G401 (cell line): Measurements from ENCODE around the gene TNNI2. TPM values are rescaled to one million over a fixed set of nuclear protein-coding genes. Genes with fewer than 3 reads are reported as not detected.

Source experiments
- DNase-seq: peaks from one replicate; pipeline ENCODE4 v3.0.0-alpha.2; 2015; ENCODE audit warnings: low spot score
- in situ Hi-C: cut with HindIII; loops from 2 replicates; pipeline ENCODE4 v1.10.0; 2016; ENCODE audit warnings: low sequenced_read_pairs, mixed read lengths
- total RNA-seq: library from RNA; depleted of rRNA; stranded (reverse); fragments of >200 nt; shearing (Covaris generic); gene quantifications from 2 replicates; pipeline ENCODE4 v1.2.3, GENCODE V29; 2014

Gene TNNI2
- total RNA-seq, 1 experiment from 2014 or later: not detected

DNA sequence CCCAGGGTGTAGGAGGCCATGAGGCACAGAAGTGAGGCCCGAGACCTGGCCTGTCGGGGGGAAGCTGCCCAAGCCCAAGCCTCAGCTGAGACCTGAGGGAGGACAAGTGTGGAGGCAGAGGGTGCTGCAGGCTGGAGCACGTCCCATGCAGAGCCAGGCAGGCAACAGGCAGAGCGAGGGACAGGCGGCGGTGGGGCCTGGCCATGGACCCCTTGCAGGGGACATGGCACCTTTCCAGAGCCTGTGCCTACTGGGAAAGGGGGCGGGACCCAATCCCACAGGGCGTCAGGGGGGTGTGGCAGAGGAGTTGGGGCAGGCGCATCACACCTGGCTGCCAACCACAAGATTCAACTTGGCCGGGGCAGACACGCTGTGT, 4.3 kb downstream of the TNNI2 start:
- DNase-seq: no peak
- in situ Hi-C loops: no loop called here

DNA sequence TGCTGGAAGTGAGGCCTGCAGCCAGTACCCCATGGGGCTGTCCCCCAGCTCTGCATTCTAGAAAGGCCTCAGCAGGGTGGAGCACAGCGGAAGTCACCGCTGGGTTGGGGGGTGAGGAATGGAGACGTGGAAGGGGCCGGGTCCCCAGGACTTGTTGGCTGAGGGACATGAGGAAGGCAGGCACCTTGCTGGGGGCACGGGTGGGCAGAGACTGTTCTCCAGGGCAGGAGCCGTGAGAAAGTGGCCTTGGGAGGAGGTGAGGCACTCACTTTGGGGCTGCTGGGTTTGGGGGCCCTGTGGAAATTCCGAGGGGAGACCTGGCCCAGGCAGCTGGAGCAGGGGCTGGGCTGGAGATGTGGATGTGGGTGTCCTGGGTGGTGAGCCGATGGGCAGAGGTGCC, 5.0 kb downstream of the TNNI2 start:
- in situ Hi-C loops: no loop called here
- no peak for DNase-seq

DNA sequence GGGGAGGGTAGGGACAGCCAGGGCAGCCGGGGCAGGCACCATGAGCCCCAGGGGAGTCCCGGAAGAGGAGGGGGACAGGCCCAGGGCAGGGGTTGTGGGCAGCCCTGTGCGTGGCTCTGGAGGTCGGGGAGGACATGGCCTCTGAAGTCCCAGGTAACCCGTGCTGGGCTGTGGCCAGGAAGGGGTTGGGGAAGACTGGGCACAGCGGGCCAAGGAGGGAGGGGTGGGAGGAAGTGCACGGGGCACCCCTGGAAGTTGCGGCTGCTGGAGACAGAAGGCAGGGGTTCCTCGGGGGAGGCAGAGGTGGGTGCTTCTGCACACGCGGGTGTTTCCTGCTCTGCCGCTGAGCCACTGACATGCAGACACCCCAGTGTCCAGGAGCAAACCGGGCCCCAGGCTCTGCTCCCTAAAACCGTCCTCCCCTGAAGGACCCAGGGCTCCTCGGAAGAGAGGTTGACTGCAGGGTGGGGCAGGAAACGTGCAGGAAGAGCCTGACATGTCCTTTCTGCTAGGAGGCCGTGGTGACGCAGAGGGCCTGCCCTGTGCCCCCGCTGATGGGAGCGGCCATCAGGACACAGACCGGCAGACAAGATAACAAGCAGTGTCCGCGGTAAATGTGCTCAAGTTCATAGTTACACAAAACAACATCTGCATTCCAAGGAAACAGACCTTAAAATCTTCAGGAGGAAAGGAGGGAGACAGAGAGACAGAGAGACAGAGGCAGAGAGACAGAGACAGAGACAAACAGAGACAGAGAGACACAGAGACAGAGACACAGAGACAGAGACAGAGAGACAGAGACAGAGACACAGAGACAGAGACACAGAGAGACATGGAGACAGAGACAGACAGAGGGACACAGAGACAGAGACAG, 5.7 kb downstream of the TNNI2 start:
- in situ Hi-C loops: no loop called here
- no peak for DNase-seq

DNA sequence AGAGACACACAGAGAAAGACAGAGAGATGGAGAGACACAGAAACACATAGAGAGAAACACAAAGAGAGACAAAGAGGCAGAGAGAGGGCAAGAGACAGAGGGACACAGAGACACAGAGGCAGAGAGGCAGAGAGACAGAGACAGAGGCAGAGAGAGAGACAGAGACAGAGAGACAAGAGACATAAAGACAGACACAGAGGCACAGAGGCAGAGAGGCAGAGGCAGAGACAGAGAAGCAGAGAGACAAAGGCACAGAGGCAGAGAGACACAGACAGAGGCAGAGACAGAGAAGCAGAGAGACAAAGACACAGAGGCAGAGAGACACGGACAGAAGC, 6.3 kb downstream of the TNNI2 start:
- in situ Hi-C loops: no loop called here
- DNase-seq: no peak

DNA sequence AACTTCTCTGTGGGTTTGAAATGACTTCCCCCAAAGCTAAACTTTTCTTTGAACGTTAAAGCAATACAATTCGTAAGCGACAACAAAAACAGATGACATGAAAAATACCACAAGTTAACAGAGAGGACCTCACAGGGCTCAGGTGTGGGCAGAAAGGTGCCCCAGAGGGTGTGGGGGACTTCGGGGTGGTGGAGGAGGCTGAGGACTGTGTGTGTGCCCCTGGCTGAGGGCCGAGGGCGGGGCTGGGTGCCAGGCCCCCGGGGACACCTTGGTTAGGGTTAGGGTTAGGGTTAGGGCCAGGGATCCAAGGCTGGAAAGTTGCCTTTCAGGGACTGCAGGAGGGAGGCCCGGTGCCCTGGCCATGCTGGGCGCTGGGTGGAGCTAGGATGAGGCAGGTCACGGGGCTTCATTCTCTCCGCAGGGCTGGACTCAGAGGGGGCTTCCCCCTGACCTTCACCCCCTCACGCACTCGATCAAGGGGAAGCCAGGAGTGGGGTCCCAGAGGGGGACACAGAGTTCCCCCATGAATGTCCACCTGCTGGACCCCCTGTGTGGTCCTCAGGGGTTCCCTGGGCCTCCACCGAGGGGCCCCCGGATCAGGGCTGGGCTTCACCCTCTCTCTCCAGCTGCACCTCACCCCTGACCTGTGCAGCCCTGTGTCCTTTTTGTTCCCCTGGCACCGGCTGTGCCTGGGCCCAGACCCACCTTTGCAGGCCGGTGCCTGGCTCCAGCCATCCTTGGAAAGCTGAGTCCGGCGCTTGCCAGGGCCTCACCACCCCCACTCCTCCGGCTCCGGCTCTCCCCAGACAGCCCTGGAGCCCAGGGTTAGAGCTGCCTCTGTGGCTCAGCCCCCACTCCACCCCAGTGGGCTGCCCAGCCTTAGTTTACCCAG, 7.0 kb downstream of the TNNI2 start:
- in situ Hi-C loops: no loop called here
- DNase-seq: no peak

DNA sequence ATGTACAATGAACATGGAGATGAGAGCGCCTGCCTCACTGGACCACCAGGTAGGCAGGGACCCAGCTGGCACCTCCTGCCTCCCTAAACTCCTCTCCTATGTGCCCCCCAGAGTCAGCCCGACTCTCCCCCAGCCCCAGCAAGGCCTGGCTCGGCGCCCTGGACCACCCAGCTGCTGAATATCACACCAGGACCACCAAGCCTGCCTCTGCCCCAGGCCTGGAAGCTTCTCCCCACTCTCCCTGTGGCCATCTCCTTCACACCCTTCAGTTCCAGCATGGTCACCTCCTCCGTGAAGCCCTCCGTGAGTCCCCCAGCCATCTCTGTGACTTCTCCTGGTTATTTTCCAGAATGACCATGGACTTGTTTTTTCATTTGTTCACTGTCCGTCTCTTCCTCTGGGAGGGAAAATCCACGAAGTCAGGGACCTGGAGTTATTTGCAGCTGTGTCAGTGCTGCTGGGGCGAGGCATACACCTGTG, 7.7 kb downstream of the TNNI2 start:
- in situ Hi-C loops: no loop called here
- DNase-seq: no peak

DNA sequence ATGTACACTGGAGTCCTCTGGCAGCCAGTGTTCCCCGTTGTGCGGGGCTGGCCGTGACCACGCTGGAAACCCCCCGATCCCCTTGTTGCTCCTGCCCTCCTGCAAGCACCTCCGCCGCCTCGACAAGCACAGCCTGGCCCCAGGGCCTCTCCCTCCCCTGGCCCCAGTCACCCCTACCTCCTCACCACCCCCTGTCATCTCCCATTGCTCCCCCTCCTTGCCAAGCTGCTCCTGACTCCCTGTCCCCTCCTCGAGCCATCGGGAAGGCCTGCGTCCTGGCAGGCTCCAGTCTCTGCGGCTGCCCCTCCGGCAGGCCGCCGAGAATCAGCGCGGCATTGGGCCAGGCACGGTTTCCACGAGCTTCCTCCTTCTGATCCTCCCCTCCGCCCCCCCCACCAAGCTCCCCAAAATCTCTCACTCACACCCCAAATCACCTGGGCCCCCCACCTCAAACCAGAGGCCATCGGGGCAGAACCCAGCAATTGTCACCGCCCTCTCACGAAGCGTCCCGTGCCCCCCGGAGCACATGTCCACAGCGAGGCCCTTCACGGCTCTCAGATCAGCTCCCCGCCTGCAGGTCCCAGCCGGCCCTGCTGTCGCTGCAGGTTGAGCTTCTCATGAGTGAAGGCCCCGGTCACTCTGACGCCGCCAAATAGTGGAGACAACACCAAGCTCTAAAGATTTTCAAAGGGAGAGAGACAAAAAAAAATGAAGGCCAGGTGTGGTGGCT, 8.4 kb downstream of the TNNI2 start:
- no peak for DNase-seq
- in situ Hi-C loops: no loop called here

DNA sequence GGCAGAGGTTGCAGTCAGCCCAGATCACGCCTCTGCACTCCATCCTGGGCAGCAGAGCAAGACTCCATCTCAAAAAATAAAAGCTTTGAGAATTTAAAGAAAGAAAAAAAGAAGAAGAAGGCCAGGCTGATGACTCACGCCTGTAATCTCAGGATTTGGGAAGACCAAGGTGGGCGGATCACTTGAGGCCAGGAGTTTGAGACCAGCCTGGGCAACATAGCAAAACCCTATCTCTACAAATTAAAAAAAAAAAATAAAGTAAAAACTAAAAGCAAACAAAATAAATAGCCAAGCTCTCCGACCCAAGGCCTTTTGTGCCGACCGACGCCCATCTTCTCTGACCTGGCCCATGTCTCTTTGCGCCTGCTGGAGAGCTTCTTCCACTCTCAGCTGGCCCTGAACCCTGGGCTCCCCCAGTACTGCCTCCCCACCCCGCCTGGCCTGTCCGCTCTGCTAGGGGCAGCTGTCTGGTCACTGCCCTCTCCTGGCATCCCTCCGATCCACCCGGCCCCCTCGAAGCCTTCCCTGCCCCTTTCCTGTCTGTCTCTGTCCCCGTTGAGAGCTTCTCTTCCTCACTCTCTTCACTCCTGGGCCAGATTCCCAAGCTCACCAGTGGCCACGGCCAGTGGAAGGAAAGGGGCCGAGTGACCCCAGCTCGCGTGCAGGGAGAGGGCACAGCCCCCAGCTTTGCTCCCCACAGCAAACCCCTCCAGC, 9.3 kb downstream of the TNNI2 start:
- no peak for DNase-seq
- in situ Hi-C loops: no loop called here

DNA sequence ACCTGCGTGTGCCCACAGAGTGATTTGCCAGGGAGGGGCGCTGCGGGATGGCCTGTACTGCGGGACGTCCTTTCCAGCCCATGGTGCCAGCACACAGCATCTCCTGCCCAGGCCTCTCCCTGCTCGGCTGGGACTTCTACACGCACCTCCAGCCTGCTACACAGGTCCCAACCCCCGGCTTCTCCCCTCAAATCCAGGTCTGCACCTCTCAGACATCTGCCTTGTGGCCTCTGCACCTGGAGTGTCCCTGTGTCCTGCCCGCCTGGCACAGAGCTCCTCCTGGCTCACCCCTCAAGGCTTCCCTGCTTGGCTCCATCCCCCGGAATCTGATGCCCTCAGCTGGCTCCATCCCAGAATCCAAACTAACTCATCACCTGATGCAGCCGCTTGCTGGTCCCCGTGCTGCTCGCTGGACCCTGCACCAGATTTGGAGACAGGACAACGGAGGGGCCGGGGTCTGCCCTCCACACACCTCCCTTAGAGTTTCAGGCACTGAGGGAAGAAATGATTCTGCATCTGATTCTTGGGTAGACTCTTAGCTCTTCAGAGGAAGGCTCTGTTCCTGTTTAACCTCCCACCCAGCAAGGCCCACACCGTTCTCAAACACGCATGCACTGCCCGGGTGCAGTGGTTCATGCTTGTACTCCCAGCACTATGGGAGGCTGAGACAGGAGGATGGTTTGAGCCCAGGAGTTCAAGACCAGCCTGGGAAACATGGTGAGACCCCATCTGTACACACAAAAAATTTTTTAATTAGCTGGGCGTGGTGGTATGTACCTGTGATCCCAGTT, 10.1 kb downstream of the TNNI2 start:
- no peak for DNase-seq
- in situ Hi-C loops: no loop called here

DNA sequence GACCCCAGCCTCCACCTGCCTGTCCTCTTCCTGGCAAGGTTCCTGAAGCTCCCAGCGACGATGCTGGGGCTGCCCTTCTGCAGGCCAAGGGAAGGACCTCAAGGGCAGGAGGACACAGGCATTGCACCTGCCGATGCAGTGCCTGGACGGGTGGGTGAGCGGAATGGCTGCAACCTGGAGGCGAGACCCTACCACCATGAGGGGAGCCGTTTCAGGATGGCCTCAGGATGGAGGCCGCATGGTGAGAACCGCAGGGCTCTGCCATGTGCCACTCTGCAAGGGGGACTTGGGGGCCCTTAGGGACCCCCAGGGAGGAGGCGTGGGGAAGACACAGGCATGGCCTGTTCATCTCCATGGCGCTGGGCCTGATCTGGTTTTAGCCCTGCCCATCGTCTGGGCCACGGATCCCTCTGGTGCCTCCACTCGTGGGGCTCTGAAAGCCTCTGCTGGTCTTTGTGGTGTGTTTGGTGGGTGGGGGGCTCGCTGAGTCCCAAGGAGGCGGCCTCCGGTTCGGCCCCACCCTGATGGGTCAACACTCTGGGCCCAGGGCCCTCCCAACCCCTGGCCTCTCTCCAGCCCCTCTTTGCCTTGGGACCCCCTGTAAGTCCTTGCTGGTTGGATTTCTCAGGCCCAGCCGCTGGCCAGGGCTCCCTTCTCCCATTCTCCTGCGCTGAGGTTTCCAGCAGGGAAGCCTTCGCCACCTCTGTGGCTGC, 12.8 kb downstream of the TNNI2 start:
- in situ Hi-C loops: no loop called here
- no peak for DNase-seq

DNA sequence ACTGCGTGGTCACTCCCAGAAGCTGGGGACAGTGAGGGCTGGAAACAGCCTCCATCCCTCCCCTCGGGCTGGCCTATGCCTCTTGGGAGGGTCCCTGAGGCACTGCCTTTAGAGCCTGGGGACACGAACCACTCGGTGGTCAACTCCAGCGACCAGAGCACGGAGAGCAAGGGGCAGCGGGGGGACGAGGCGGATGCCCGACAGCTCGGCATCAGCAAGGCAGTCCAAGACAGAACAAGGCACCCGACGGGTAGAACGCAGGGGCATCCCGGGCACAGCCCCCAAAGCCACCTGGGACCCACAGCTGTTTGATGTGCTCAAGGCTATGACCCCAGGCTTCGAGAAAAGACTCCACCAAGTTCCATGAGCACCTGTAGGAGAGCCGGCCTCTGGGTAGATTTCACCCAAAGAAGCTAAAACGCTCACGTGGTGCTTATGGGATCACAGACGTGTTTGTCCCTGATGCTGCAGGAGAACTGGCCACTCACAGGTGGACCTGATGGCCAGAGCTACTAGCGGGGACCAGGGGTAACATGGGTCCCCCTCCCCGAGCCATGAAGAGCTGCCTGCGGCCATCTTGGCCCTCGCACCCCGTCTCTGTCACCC, 13.6 kb downstream of the TNNI2 start:
- DNase-seq: no peak
- in situ Hi-C loops: no loop called here

DNA sequence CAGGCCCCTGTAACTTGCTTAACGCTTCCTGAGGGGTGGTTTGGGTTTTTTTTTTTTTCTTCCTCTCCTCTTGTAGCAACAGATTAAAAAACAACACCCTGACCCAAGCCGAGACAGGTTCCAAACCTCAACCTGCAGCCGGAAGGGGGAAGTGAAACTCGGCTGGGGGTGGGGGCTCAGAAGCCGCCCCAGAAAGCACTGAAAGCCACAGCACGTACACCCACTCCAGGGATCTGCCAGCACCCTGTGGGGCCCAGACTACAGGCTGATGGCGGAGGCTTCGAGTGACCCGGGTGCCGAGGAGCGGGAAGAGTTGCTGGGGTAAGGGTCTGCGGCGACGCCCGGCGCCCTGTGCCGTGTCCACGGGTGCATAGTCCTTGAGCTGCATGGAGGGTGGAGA, 14.1 kb downstream of the TNNI2 start, which contains the start of gene LSP1:
Gene LSP1 (plus strand): TSS at position 208 of the 400 bp plus-strand sequence. CDS start 61 bp downstream, at position 269.
- DNase-seq: no peak
- in situ Hi-C loops: no loop called here

DNA sequence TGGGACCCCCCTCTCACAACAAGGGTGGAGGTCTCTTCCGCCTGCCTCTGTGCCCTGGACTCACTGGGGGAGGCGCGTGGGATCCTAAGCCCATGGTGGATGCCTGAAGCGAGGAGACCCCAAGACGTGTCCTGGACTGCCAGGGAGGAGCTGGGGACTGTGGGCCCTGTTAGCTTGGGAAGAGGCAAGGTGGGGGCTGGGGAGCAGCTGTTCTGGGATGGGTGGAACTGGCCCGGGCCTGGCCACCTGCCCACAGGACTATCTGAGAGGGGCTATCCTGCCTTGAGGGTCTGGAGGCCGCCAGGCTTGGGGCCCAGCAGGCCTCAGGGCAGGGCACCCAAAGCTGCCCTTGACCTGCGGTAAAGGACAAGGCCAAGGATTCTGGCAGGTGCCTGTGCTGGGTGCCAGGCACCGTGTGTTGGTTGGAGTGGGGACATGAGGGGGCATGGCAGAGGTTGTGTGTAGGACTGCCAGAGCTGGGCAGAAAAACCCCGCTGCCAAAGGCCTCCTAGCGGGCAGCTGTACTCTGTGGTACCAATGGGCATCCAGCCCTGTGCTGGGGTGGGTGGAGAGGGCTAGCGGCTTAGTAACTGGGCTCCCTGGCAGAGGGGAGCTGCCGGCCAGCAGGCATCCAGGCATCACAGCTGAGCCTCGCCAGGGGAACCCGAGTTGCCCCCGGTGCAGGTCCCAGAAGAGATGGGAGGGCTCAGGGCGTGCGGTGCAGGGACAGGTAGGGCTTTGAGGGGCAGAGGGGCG, 14.8 kb downstream of the TNNI2 start:
- in situ Hi-C loops: no loop called here
- DNase-seq: no peak

DNA sequence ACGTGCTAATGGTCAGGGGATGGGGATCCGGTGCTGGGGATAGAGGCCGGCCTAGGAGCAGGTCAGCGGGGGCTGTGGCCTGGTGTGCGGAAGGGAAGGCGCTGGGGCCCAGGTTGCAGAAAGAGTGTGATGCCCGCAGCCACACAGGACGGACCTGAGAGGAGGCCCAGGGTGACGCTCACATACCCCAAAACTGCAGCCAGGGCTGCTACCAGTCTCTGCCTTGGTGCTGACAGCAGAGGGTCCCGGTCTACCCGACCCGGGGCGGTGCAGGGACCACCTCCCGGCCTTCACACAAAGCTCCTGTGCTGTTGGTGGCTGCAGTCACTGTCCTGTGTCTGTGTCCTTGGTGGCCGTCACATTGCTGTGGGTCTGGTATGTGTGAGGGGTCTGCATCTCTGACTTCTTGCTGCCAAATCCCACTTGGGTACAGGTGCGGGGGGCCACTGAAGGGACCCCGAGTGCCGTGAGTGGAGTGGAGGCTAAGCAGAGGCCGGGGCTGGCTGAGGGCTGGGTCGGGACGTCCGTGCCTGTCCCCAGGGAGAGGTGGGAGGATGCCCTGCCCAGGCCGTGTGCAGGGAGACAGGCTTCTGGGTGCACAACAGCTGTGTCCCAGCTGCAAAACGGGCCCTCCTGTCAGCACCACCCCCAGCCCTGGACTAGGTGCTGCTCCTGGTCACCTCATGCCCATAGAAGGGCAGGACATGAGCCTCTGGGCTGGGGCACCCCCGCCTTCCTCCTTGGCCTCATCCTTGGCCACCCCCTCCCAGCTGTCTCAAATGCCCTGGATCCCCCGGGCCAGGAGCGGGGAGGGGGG, 15.6 kb downstream of the TNNI2 start:
- in situ Hi-C loops: no loop called here
- no peak for DNase-seq

DNA sequence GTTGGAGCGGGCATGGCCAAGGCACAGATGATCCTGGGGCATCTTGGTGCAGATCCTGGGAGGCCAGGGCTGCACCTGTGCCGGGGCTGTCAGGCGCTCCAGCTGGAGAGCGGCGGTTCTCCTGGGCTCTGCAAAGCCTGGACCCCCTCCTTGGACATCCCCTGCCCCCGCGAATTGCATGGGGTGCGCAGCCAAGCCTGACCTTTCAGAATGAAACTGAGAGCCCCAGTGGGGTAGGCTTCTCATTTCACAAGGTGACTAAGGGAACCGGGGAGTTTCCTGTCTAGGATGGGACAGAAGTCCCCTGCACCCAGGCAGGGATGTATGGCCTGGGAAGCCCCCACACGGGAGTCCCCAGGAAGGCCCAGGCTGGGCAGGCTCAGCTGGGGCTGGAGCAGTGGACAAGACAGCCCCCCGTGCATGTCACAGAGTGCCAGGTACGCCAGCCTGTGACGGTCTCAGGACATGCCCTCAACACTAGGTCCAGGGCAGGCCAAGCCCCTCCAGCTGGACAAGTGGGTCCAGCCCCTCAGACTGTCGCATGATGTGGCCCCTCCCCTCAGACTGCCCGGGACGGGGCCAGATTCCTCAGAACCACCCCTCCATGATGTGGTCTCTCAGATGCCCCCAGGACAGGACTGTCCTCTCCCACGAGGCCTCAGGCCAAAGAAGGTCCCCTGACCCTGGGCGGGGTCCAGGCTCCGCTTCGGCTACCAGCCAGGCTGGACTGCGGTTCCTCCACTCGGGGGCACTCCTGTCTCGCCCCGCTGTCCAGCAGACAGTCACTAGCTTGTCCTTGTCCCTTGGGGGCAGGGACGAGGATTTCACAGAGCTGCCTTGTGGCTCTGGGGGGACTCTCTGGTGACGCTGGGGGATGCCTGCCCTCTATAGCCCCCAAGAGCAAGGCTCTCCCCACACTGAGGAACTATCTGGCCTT, 16.4 kb downstream of the TNNI2 start:
- in situ Hi-C loops: no loop called here
- no peak for DNase-seq
